Spleen (tissue), 11 donors: Measurements from ENCODE around the gene SMIM5. TPM values are rescaled to one million over a fixed set of nuclear protein-coding genes. Genes with fewer than 3 reads are reported as not detected.

ENCODE experiments used
- DNase-seq: peaks from one replicate; pipeline ENCODE4 v3.0.0-alpha.2; 2020
- H3K27ac ChIP-seq, 8 donors: fragments of 200-600 bp; sonication (generic) in 7 of 8; 1 replicate in 4 of 8; 2 replicates in 4 of 8; pipeline versions ENCODE4 v1.5.0 to v1.8.0; 2016 to 2021; ENCODE audit warnings: inconsistent platforms in 4 of 8, mild to moderate bottlenecking in 4 of 8, moderate library complexity in 1 of 8
- H3K27me3 ChIP-seq, 7 donors: fragments of 200-600 bp; sonication (generic) in 6 of 7; replicated peaks in 1 of 7; 1 replicate in 4 of 7; 2 replicates in 3 of 7; pipeline versions ENCODE4 v1.5.0 to v1.8.0; 2016 to 2021; ENCODE audit warnings: inconsistent platforms in 3 of 7, mild to moderate bottlenecking in 1 of 7
- H3K36me3 ChIP-seq, 6 donors: fragments of 200-600 bp; sonication (generic) in 5 of 6; 1 replicate in 4 of 6; 2 replicates in 2 of 6; pipeline versions ENCODE4 v1.5.0 to v1.8.0; 2016 to 2021; ENCODE audit warnings: inconsistent platforms in 2 of 6
- H3K4me1 ChIP-seq, 6 donors: fragments of 200-600 bp; sonication (generic) in 5 of 6; 1 replicate in 3 of 6; 2 replicates in 3 of 6; pipeline versions ENCODE4 v1.5.0 to v1.8.0; 2016 to 2021; ENCODE audit warnings: inconsistent platforms in 3 of 6
- H3K4me3 ChIP-seq, 8 donors: fragments of 200-600 bp; sonication (generic) in 7 of 8; 1 replicate in 4 of 8; 2 replicates in 4 of 8; pipeline versions ENCODE4 v1.5.0 to v1.8.0; 2016 to 2021; ENCODE audit warnings: inconsistent platforms in 4 of 8, mild to moderate bottlenecking in 4 of 8, moderate library complexity in 2 of 8
- H3K9me3 ChIP-seq, 8 donors: fragments of 200-600 bp; sonication (generic) in 7 of 8; 1 replicate in 4 of 8; 2 replicates in 4 of 8; pipeline versions ENCODE4 v1.5.0 to v1.8.0; 2016 to 2021; ENCODE audit warnings: inconsistent platforms in 4 of 8
- CTCF ChIP-seq, 11 experiments: fragments of 200-600 bp in 7 of 11; fragments of 450-650 bp in 4 of 11; sonication (generic) in 4 of 11; IDR thresholded peaks in 8 of 11; conservative IDR thresholded peaks in 3 of 11; 1 replicate in 7 of 11; 2 replicates in 4 of 11; pipeline versions ENCODE4 v1.4.0 to v1.8.0; 2016 to 2021; ENCODE audit warnings: antibody characterized with exemption in 11 of 11, inconsistent platforms in 4 of 11, mild to moderate bottlenecking in 1 of 11
- POLR2A ChIP-seq, 3 donors: fragments of 450-650 bp; IDR thresholded peaks; one replicate each; pipeline ENCODE4 v1.5.1; 2017; ENCODE audit warnings: antibody characterized with exemption in 3 of 3, mild to moderate bottlenecking in 1 of 3
- POLR2AphosphoS5 ChIP-seq, 3 donors: sonication (generic); formaldehyde crosslinking; IDR thresholded peaks; one replicate each; pipeline ENCODE4 v1.5.1; 2017; ENCODE audit warnings: antibody characterized with exemption in 3 of 3
- WGBS, 5 donors: extraction: QIAGEN DNeasy Blood & Tissue Kit in 3 of 5; methylation state at CpG; one replicate each; pipeline versions ENCODE4 v1.1.5 to v1.1.7; 2013 to 2018; 5-methylcytosine and 5-hydroxymethylcytosine counted together
- intact Hi-C: fragments of 100-400 bp; cut with DNase I; formaldehyde crosslinking; loops from one replicate; pipeline ENCODE4 v1.15.0; 2023; ENCODE audit warnings: low total_unique reads
- polyA plus RNA-seq, 3 donors: library from polyadenylated mRNA; stranded (reverse); fragments of 200-250 nt; gene quantifications; one replicate each; pipeline ENCODE4 v1.2.1, GENCODE V29; 2013
- total RNA-seq, 7 donors: library from RNA; depleted of rRNA in 3 of 7; stranded (reverse); fragments of >200 nt in 3 of 7; fragmentation: NEBNext Ultra II Directional in 4 of 7; extraction: Animal tissue kit (Norgen Biotek cat#: 25700) in 4 of 7; gene quantifications; one replicate each; pipeline versions ENCODE4 v1.1.0 to v1.2.1, GENCODE V29; 2016 to 2021
- donor health status: healthy with polysubstance abuse.
- donor health status: DM: no; HTN: no; CAD: no; lungs with moderate emphysema.
- donor health status: DM: no; HTN: no; CAD: no.
- donor health status: Bipolar disorder and iron deficiency.
- donor health status: healthy.
- donor health status: DM: no; HTN: no; CAD: no.
- donor health status: DM: yes; HTN: yes; CAD: no.

The SMIM5 gene
- total and polyA plus RNA-seq, 10 donors, result 2.1 to 5.1 (median 3.7) TPM

DNA sequence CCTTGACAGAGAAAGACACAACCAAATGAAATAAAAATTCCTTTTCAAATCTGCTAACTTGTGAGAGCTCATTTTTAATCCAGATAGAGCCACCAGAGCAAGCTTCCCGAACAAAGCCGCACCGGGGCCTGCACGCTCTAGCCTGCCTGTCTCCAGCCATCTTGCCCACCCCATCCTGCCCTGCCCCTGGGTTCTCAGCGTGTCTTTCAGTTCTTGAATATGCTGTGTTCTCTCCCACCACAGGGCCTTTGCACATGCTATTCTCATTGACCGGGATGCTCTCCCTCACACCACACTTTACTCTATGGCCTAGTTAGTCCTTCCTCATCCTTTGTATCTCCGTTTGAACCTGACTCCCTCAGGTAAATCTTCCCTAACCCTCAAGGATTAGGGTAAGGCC, 14.7 kb downstream of the SMIM5 start:
- intact Hi-C loops, result no loop called here
- TF ChIP-seq POLR2A (IDR thresholded peaks at IDR 0.05) (no peak), CTCF (IDR thresholded peaks at IDR 0.05 in 8 of 11, conservative IDR thresholded peaks at IDR 0.05 in 3 of 11) (no peak), POLR2AphosphoS5 (IDR thresholded peaks at IDR 0.05) (no peak)
- DNase-seq, result no peak
- no peak overlapping the region for H3K27ac ChIP-seq
- no peak overlapping the region for H3K4me3 ChIP-seq
- H3K9me3 ChIP-seq, result no peaks in the 10 kb centered on the region
- H3K36me3 ChIP-seq, result peaks cover 0 to 91% (median 37%) of the 10 kb centered on the region in 6 donors
- WGBS, 5 donors, result 96 to 98% (median 97%) methylated on average over 7 of the region's 7 CpGs
- peaks cover 0 to 27% (median 14%) of the 10 kb centered on the region in 6 donors for H3K4me1 ChIP-seq
- no peaks in the 10 kb centered on the region for H3K27me3 ChIP-seq

DNA sequence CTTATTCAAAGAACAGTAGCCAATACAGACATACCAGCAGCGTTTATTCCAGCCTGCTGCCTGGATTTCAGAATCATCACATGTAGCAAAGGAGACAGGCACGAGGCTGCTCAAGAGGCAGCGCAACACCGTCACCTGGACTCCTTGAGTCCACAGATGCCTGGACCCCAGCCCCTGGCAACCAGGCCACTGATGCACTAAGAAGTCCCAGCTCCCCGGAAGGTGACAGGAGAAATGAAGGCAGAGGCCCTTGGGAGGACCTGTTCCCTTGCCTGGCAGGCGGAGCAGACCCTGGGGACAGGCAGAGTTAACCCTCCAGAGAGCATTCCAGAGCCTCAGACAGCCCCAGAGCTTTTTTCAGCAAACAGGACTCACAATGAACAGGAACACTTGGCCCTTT, 16.5 kb downstream of the SMIM5 start:
- DNase-seq, result no peak
- intact Hi-C loops, result no loop called here
- Histone ChIP-seq H3K4me1 (peaks cover 0 to 40% (median 16%) of the 10 kb centered on the region in 6 donors), H3K4me3 (no peak overlapping the region), H3K9me3 (no peaks in the 10 kb centered on the region), H3K27ac (no peak overlapping the region), H3K27me3 (no peaks in the 10 kb centered on the region), H3K36me3 (peaks cover 0 to 91% (median 33%) of the 10 kb centered on the region in 6 donors)
- 95 to 97% (median 96%) methylated on average over 5 to 6 of the region's 6 CpGs for WGBS, 5 donors
- no peak for TF ChIP-seq POLR2A (IDR thresholded peaks at IDR 0.05)
- TF ChIP-seq POLR2AphosphoS5 (IDR thresholded peaks at IDR 0.05), result no peak
- no peak for TF ChIP-seq CTCF (IDR thresholded peaks at IDR 0.05 in 8 of 11, conservative IDR thresholded peaks at IDR 0.05 in 3 of 11)

DNA sequence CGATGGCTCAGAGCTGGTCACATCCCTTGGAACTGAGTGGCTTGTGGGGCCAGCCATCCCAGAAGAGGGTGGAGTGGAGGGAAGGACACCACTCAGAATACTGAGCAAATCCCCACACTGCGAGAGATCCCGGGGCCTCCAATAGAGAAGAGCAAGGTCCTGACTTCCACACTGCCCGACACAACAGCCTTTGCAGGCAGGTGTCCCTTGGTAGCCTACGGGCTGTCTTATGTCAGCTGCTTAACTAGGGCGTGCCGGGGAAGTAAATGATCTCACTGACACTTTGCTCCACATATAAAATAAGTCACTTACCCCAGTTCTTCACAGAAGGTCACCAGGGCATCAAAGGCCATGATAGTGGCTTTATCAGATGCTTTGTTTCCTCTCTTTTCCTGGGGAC, 17.6 kb downstream of the SMIM5 start:
- Histone ChIP-seq H3K27ac (no peak overlapping the region), H3K36me3 (peaks cover 0 to 98% (median 36%) of the 10 kb centered on the region in 6 donors), H3K27me3 (no peaks in the 10 kb centered on the region), H3K4me1 (peaks cover 0 to 33% (median 10%) of the 10 kb centered on the region in 6 donors), H3K4me3 (no peak overlapping the region), H3K9me3 (no peaks in the 10 kb centered on the region)
- 88 to 93% (median 92%) methylated on average over 7 of the region's 7 CpGs for WGBS, 5 donors
- no peak for DNase-seq
- intact Hi-C loops, result no loop called here
- no peak for TF ChIP-seq POLR2AphosphoS5 (IDR thresholded peaks at IDR 0.05)
- no peak for TF ChIP-seq POLR2A (IDR thresholded peaks at IDR 0.05)
- no peak for TF ChIP-seq CTCF (IDR thresholded peaks at IDR 0.05 in 8 of 11, conservative IDR thresholded peaks at IDR 0.05 in 3 of 11)

- Histone ChIP-seq H3K27me3 (no peaks in the 10 kb centered on the region), H3K27ac (no peak overlapping the region), H3K9me3 (no peaks in the 10 kb centered on the region), H3K4me1 (peaks cover 0 to 23% (median 4%) of the 10 kb centered on the region in 6 donors), H3K36me3 (peaks cover 0 to 100% (median 40%) of the 10 kb centered on the region in 6 donors), H3K4me3 (no peak overlapping the region)
- intact Hi-C loops, result no loop called here
- DNase-seq, result no peak
- 88 to 95% (median 90%) methylated on average over 5 of the region's 5 CpGs for WGBS, 5 donors
- TF ChIP-seq POLR2AphosphoS5 (IDR thresholded peaks at IDR 0.05), result no peak
- TF ChIP-seq POLR2A (IDR thresholded peaks at IDR 0.05), result no peak
- TF ChIP-seq CTCF (IDR thresholded peaks at IDR 0.05 in 8 of 11, conservative IDR thresholded peaks at IDR 0.05 in 3 of 11), result no peak
These were observed 19.1 kb downstream of the SMIM5 start for GRCh38 chr17:75652341-75652740.
